Osteoblast (primary cell): ENCODE results near the gene SYTL5. TPM values are rescaled to one million over a fixed set of nuclear protein-coding genes. Genes with fewer than 3 reads are reported as not detected.
A peak's percentile ranks its signal among the peaks of the same experiment; 100 is the strongest.

Experiments used
- DNase-seq: peaks from one replicate; pipeline ENCODE4 v3.0.0; 2011; ENCODE audit warnings: low spot score, mixed read lengths; ENCODE audit not compliant: insufficient read length; ENCODE audit errors: missing footprints
- H2AFZ ChIP-seq: 2 replicates; pipeline ENCODE4 v1.6.0; 2011; ENCODE audit warnings: mild to moderate bottlenecking, low read length
- H3K27ac ChIP-seq: 2 replicates; pipeline ENCODE4 v1.5.1; 2011; ENCODE audit warnings: mild to moderate bottlenecking, low read depth, low read length, moderate library complexity
- H3K27me3 ChIP-seq: 2 replicates; pipeline ENCODE4 v1.6.0; 2012; ENCODE audit warnings: mild to moderate bottlenecking, control low read depth, inconsistent platforms, low read length, moderate library complexity; ENCODE audit not compliant: insufficient read depth
- H3K36me3 ChIP-seq: 2 replicates; pipeline ENCODE4 v1.5.1; 2011; ENCODE audit warnings: mild to moderate bottlenecking, low read length, control low read depth, moderate library complexity; ENCODE audit not compliant: insufficient read depth
- H3K4me1 ChIP-seq: 2 replicates; pipeline ENCODE4 v1.5.1; 2011; ENCODE audit warnings: mild to moderate bottlenecking, low read length, control low read depth, moderate library complexity; ENCODE audit not compliant: insufficient read depth
- H3K4me2 ChIP-seq: 2 replicates; pipeline ENCODE4 v1.6.0; 2011; ENCODE audit warnings: mild to moderate bottlenecking, low read length; ENCODE audit not compliant: insufficient read depth
- H3K4me3 ChIP-seq: fragments of 200-600 bp; sonication (generic); 3 replicates; pipeline ENCODE4 v1.5.1; 2012; ENCODE audit warnings: mild to moderate bottlenecking, low read length, inconsistent platforms; ENCODE audit not compliant: insufficient read depth
- H3K79me2 ChIP-seq: 2 replicates; pipeline ENCODE4 v1.6.0; 2012; ENCODE audit warnings: mild to moderate bottlenecking, low read length, control low read depth, inconsistent platforms; ENCODE audit not compliant: insufficient read depth
- H3K9me3 ChIP-seq: 2 replicates; pipeline ENCODE4 v1.5.1; 2011; ENCODE audit warnings: low read depth, low read length, control low read depth
- H4K20me1 ChIP-seq: 2 replicates; pipeline ENCODE4 v1.6.0; 2012; ENCODE audit warnings: mild to moderate bottlenecking, low read length, control low read depth; ENCODE audit not compliant: insufficient read depth
- CTCF ChIP-seq: IDR thresholded peaks from 2 replicates; pipeline ENCODE4 v1.5.1; 2011; ENCODE audit warnings: mild to moderate bottlenecking, low read depth, low read length, moderate library complexity; ENCODE audit errors: extremely low read depth
- total RNA-seq: library from RNA; depleted of rRNA; stranded (reverse); fragments of >200 nt; gene quantifications from 2 replicates; pipeline ENCODE4 v1.2.3, GENCODE V29; 2012

The SYTL5 gene
- total RNA-seq, 1 donor: under 0.01 TPM

- Histone ChIP-seq H2AFZ (no peak overlapping the region), H3K4me1 (no peaks in the 10 kb centered on the region), H3K27ac (no peak overlapping the region), H3K4me3 (no peak overlapping the region), H3K36me3 (no peaks in the 10 kb centered on the region), H3K79me2 (no peaks in the 10 kb centered on the region), H3K9me3 (no peaks in the 10 kb centered on the region), H3K27me3 (no peaks in the 10 kb centered on the region), H3K4me2 (no peak overlapping the region), H4K20me1 (no peaks in the 10 kb centered on the region)
- TF ChIP-seq CTCF: no peak
- no peak for DNase-seq
These were observed 3.3 kb downstream of the SYTL5 start for GRCh38 chrX:38009641-38010040.

- Histone ChIP-seq H2AFZ (peak overlapping the region; percentile 45), H3K36me3 (no peaks in the 10 kb centered on the region), H3K27me3 (no peaks in the 10 kb centered on the region), H3K27ac (no peak overlapping the region), H3K4me2 (peak overlapping the region; percentile 68), H4K20me1 (no peaks in the 10 kb centered on the region), H3K79me2 (no peaks in the 10 kb centered on the region), H3K4me1 (no peaks in the 10 kb centered on the region), H3K4me3 (peak overlapping the region; percentile 28), H3K9me3 (no peaks in the 10 kb centered on the region)
- TF ChIP-seq CTCF: no peak
- peak; percentile 74 for DNase-seq
These were observed 12.5 kb downstream of the SYTL5 start for GRCh38 chrX:38018766-38019425.

GRCh38 chrX:38028300-38028699 is 21.9 kb downstream of the SYTL5 start:
- no peak for TF ChIP-seq CTCF
- H3K4me1 ChIP-seq: no peaks in the 10 kb centered on the region
- H3K4me2 ChIP-seq: no peak overlapping the region
- H3K36me3 ChIP-seq: no peaks in the 10 kb centered on the region
- no peaks in the 10 kb centered on the region for H3K9me3 ChIP-seq
- H3K27ac ChIP-seq: no peak overlapping the region
- DNase-seq: no peak
- H4K20me1 ChIP-seq: no peaks in the 10 kb centered on the region
- H3K79me2 ChIP-seq: no peaks in the 10 kb centered on the region
- H2AFZ ChIP-seq: no peak overlapping the region
- no peaks in the 10 kb centered on the region for H3K27me3 ChIP-seq
- no peak overlapping the region for H3K4me3 ChIP-seq

- H3K27me3 ChIP-seq: no peaks in the 10 kb centered on the region
- H3K79me2 ChIP-seq: no peaks in the 10 kb centered on the region
- no peaks in the 10 kb centered on the region for H3K9me3 ChIP-seq
- H3K4me3 ChIP-seq: no peak overlapping the region
- H3K4me1 ChIP-seq: no peaks in the 10 kb centered on the region
- H3K36me3 ChIP-seq: no peaks in the 10 kb centered on the region
- peak; percentile 77 for DNase-seq
- no peak overlapping the region for H3K27ac ChIP-seq
- H4K20me1 ChIP-seq: no peaks in the 10 kb centered on the region
- H3K4me2 ChIP-seq: no peak overlapping the region
- TF ChIP-seq CTCF: no peak
- no peak overlapping the region for H2AFZ ChIP-seq
These were observed 30.1 kb downstream of the SYTL5 start for GRCh38 chrX:38036466-38036865.
